GM18870 (cell line): ENCODE results near the gene GTPBP4.
"Not testable (repeated sequence)": the region's sequence is repeated elsewhere in the genome, so short reads cannot be mapped to it uniquely, and the experiment has no call there.

Experiments
- ATAC-seq: cut with Tn5 transposase; IDR thresholded peaks from one replicate; pipeline ENCODE4 v1.9.1; 2021; ENCODE audit warnings: moderate library complexity; ENCODE audit not compliant: unreplicated experiment

Gene GTPBP4

DNA sequence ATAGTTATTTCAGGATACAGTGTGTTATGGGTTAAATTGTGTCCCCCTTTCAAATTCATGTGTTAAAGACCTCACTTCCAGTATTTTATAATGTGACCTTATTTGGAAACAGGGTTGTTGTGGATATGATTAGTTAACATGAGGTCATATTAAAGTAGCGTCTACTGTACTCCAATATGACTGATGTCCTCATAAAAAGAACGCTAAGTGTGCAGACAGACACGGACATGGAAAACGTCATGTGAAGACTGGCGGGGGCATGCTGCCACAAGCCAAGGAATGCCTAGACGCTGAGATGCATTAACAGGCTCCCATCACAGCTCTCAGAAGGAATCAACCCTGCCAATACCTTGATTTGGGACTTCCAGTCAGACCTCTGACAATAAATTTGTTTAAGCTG, 66.5 kb downstream of the GTPBP4 start:
- ATAC-seq = no peak

DNA sequence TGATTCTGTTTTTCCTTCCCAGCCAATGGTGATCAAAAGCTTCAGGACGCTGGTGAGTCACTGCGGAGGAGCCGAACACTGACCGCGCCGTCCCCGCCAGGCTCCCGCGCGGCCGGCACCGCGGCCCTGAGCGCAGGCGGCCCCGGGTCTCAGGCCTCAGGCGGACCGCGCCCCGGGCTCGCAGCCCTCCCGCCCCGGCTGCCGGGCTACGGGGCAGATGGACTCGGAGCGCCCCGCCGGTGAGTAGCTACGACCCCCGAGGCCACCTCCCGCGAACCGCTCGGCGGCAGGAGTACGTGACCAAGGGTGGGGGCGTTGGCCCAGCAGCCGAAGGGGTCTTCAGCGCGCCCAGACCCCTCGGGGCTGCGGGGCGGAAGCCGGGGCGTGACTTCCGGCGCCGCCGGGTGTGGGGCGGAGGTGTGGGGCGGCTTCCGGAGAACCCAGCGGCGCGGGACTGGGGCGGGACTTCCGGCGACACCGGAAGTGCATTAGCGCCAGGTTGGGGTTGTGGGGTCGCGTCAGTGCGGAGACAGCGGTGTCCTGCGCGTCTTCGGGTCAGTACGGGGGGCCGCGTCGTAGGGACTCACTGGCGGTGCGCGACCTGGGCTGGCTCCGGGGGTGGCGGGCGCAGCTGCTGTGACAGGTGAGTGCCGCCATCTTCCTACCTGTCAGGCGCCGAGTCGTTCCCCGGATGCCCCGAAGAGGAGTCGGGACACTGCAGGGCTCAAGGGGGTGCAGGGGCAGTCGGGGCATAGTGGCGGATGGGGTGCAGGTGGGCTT, 68.3 kb downstream of the GTPBP4 start, which contains the start of gene WDR37:
WDR37 (plus strand) TSS at position 60 of the 780 bp plus-strand sequence. CDS start 15,771 bp downstream, outside the sequence.
- ATAC-seq = peak; percentile 56

DNA sequence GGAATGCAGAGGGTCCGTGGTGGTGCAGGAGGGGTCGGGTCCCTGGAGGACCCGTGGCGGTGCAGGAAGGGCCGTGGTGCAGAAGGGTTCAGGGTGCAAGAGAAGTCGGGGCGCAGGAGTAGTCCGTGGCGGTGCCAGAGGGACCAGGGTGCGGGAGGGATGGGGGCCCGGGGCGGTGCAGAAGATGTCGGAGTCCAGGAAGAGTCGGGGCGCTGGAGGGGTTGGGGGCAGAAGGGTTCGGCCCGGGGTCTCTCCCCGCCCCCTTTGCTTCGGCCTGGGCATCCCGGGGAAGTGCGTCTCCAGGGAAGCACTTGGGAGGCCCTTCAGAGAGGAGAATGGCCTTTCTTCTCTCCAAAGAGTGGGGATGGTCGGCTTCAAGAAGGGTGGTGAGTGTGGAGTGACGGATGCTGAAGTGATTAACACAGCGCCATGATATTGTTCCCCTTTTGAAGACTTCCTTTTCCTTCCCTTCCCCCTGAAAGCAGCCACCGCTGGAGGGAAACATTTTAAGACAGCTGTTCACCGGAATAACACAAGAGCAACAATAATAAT, 68.9 kb downstream of the GTPBP4 start:
- no peak for ATAC-seq

DNA sequence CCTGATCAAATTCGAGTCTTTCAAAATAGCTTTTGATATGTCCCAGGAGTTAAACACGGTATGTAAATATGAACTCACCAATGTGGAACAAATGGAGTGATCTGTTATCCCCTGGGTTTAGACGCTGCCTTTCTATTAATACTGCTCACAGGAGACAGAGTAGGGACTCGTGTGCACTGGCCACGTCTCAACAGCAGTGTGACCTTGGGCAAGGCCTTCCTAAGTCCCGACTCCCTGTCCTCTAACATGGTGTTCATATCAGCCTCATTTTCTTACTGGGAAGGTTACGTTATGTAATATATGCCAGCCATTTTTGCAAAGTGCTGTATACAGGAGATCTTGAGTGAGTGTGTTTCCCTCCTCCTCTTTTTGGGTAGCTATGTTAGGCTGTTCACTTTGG, 69.8 kb downstream of the GTPBP4 start:
- ATAC-seq = no peak

DNA sequence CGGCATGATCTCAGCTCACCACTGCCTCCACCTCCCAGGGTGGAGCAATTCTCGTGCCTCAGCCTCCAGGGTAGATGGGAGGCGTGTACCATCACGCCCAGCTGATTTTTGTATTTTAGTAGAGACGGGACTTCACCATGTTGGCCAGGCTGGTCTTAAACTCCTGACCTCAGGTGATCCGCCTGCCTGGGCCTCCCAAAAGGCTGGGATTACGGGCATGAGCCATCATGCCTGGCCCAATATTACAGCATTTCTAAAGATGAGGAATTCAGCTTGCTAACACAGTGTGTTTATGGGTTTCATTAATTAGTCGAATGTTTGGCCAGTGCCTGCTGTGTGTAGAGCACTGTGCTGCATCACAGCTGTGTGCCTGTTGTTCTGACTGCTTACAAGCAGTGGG, 71.7 kb downstream of the GTPBP4 start:
- ATAC-seq = no peak

DNA sequence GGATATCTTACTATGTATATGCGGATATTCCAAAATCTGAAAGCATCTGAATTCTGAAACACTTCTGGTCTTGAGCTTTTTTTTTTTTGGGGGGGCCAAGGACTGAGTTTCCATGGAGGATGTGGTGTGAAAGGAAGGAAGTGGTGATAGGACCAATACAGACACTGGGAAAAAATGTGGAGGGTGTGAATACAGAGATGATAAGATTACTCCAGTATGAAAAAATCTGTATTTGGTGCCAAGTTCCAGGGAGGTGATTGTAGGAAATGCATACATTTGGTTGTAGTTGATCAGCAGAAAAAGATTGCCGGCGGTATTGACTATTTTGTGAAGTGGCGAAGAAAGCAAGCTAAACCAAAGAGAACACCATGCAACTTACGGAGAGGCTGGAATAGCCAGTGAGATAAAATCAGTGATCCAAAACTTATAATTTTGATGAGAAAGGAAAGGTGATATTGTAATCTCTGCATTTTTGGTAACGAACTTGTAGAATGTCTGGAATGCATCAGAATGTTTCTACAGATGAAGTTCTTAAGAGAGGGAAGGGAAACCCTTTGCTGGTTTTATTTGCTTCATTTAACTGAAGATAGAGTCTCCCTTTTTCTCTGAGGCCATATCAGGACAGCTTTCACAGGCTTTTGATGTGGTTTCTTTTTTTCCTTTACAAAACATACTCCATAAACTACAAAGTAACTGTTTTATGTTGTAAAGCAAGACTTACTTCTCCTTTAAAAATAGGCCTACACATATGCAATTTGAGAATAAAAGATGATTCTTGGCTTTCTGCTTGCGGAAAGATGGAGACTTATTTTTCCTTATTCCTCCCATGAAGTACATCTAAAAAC, 73.9 kb downstream of the GTPBP4 start:
- no peak for ATAC-seq

DNA sequence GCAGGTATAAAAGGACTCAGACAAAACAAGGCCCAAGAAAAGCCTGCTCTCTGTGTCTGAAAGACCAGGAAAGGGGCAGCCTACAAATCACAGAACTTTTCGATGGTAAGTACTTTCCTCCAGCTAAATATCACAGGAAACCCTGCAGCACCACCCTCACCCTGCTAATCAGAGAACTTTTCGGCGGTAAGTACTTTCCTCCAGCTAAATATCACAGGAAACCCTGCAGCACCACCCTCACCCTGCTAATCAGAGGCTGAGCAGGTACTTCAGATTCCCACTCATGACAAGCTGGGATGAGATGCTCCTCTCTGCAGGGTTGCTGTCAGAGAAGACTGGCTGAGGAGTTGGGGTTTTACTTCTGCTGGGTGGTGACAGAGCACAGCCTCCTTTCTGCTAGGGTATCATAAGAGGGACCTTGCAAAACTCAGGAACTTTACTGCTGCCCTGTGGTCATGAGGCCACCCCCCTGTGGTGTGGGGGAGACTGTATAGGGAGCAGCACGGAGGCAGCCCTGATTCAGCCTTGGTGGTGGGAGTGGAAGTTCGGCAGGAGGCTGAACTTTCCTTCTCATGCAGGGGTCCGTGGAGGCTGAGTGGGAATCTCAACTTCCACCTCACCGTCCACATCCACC, 75.1 kb downstream of the GTPBP4 start:
- ATAC-seq = no peak

DNA sequence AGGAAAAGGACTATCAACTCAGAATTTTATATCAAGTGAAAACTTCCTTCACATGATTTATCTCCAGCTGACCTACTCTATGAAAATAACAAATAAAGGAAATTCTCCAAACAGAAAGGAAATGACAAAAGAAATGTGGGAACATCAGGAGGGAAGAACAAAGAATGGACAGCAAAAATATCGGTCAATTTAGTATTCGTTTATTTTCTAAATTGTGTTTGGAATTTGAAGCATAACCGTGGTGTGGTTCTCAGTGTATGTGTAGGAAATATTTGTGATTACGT, 76.7 kb downstream of the GTPBP4 start:
- ATAC-seq = no peak

DNA sequence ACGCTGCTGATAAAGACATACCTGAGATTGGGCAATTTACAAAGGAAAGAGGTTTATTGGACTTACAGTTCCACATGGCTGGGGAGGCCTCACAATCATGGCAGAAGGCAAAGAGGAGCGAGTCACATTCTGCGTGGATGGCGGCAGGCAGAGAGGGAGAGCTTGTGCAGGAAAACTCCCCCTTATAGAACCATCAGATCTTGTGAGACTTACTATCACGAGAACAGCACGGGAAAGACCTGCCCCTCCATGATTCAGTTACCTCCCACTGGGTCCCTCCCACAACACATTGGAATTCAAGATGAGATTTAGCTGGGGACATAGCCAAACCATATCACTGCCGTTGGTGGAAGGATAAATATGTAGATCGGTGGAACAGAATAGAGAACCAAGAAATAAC, 78.5 kb downstream of the GTPBP4 start:
- not testable (repeated sequence) for ATAC-seq

DNA sequence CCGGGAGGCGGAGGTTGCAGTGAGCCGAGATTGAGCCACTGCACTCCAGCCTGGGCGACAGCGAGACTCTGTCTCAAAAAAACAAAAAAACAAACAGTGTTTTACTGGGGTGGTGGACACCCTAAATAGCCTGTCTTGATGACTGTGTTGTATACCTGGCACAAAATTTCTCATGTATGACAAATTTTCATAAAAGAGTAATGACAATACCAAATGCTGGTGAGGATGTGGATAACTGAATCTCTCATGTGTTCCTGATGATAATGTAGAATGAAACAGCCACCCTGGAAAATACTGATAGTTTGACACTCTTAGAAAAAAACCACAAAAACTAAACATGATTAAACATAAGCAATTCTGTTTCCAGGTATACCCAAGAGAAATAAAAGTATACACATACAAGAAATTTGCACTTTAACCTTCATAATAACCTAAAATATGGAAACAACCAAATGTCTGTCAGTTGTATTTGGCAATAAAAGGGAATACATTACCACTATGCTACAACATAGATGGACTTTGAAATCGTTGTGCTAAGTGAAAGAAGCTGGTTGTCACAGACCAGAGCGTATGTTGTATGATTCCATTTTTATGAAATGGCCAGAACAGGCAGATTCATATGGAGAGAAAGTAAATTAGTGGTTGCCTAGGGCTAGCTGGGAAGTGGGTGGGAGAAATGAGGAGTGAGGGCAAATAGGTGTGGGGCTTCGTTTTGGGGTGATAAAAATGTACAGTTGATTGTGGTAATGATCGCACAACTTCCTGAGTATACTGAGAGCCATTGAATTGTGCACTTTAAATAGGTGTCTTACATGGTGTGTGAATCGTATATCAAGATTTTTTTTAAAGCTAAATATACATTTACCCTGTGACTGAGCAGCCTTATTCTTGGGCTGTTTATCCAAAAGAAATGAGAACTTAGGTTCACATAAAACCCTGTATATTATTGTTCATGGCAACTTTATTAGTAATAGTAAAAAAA, 80.4 kb downstream of the GTPBP4 start:
- no peak for ATAC-seq
